Endothelial cell (in vitro differentiated cells): ENCODE measurements around the gene CTU1. TPM values are rescaled to one million over a fixed set of nuclear protein-coding genes. Genes with fewer than 3 reads are reported as not detected.

Experiments used
- DNase-seq: peaks from one replicate; pipeline ENCODE4 v3.0.0; 2021; ENCODE audit warnings: low spot score
- H3K27ac Mint-ChIP-seq: one replicate; pipeline ENCODE4 v1.8.0; 2021; ENCODE audit warnings: mixed read lengths, inconsistent platforms; ENCODE audit not compliant: unreplicated experiment
- H3K27me3 Mint-ChIP-seq: one replicate; pipeline ENCODE4 v1.8.0; 2021; ENCODE audit warnings: mild to moderate bottlenecking, moderate library complexity, mixed read lengths, inconsistent platforms; ENCODE audit not compliant: unreplicated experiment
- H3K36me3 Mint-ChIP-seq: one replicate; pipeline ENCODE4 v1.8.0; 2021; ENCODE audit warnings: mild to moderate bottlenecking, low read depth, mixed read lengths, inconsistent platforms; ENCODE audit not compliant: unreplicated experiment
- H3K4me1 Mint-ChIP-seq: one replicate; pipeline ENCODE4 v1.8.0; 2021; ENCODE audit warnings: mild to moderate bottlenecking, mixed read lengths, inconsistent platforms; ENCODE audit not compliant: unreplicated experiment
- H3K4me3 Mint-ChIP-seq: one replicate; pipeline ENCODE4 v1.8.0; 2021; ENCODE audit warnings: mild to moderate bottlenecking, mixed read lengths, inconsistent platforms; ENCODE audit not compliant: unreplicated experiment
- H3K9me3 Mint-ChIP-seq: one replicate; pipeline ENCODE4 v1.8.0; 2021; ENCODE audit warnings: mixed read lengths, inconsistent platforms; ENCODE audit not compliant: unreplicated experiment
- CTCF ChIP-seq: fragments of 200-600 bp; sonication (generic); IDR thresholded peaks from one replicate; pipeline ENCODE4 v1.5.0; 2021; ENCODE audit warnings: antibody characterized with exemption; ENCODE audit not compliant: unreplicated experiment
- total RNA-seq: library from RNA; stranded (reverse); fragmentation: NEBNext Ultra II Directional; extraction: Animal tissue kit (Norgen Biotek cat#: 25700); gene quantifications from one replicate; pipeline ENCODE4 v1.2.1, GENCODE V29; 2021; ENCODE audit not compliant: unreplicated experiment

The CTU1 gene
- total RNA-seq, 1 donor from 2014 or later, result 5.4 TPM

GRCh38 chr19:51125421-51126075 lies 17.3 kb upstream of the CTU1 start:
- Mint-ChIP-seq H3K27me3 (peaks cover 11% of the 10 kb centered on the region), H3K4me1 (peaks cover 46% of the 10 kb centered on the region), H3K4me3 (no peak overlapping the region), H3K27ac (no peak overlapping the region), H3K9me3 (no peaks in the 10 kb centered on the region), H3K36me3 (no peaks in the 10 kb centered on the region)
- no peak for TF ChIP-seq CTCF
- no peak for DNase-seq

GRCh38 chr19:51124729-51125128 lies 16.5 kb upstream of the CTU1 start, which contains the start of gene SIGLEC9:
TSS of gene SIGLEC9 (plus strand) at chr19:51124906. CDS start at chr19:51124975, 69 bp downstream.
- peaks cover 47% of the 10 kb centered on the region for H3K4me1 Mint-ChIP-seq
- no peak for DNase-seq
- H3K27ac Mint-ChIP-seq, result no peak within 1 kb of the TSS
- no peaks in the 10 kb centered on the region for H3K36me3 Mint-ChIP-seq
- no peak within 1 kb of the TSS for H3K4me3 Mint-ChIP-seq
- H3K27me3 Mint-ChIP-seq, result peaks cover 16% of the 10 kb centered on the region
- TF ChIP-seq CTCF, result no peak
- no peaks in the 10 kb centered on the region for H3K9me3 Mint-ChIP-seq

DNA sequence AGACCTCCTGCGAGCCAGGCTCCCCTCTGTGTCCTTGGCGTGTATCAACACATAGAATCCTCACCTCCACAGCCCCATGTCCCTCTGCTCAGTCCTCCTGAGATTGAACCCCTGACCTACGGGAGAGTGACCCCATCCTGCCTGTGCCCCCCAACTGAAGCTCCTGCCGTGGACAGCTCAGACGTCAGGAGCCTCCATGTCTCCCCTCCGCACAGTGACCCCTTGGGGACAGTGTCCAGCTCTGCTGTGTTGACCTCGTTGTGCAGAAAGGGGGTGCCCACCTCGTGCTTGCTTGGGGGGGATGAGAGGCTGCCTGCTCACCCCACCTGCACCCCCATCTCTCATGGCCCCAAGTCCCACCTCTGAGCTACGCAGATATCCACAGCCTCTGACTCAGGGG lies 16.0 kb upstream of the CTU1 start:
- DNase-seq, result no peak
- Mint-ChIP-seq H3K9me3 (no peaks in the 10 kb centered on the region), H3K27me3 (peaks cover 16% of the 10 kb centered on the region), H3K36me3 (no peaks in the 10 kb centered on the region), H3K4me1 (peaks cover 49% of the 10 kb centered on the region), H3K27ac (no peak overlapping the region), H3K4me3 (no peak overlapping the region)
- TF ChIP-seq CTCF, result no peak

GRCh38 chr19:51123802-51124201 lies 15.6 kb upstream of the CTU1 start:
- H3K27me3 Mint-ChIP-seq, result peaks cover 16% of the 10 kb centered on the region
- H3K4me3 Mint-ChIP-seq, result no peak overlapping the region
- TF ChIP-seq CTCF, result no peak

DNA sequence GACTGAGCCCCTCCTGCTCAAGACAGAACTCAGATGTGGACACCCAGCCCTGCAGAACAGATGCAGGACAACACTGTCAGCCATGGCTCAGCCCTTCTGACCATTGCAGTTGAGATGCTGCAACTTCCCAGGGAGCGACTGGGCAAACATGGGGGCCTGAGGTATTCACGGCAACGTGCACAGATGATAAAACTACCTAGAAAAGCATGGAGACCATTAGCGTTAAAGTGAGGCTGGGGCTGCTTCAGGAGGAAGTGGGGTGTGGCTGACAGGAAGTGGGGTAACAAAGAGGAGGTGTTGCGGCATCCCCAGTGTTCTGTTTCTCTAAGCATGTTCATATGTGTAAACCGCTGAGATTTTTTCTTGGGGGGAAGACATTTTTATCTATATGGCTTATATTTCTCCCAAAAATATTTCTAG lies 15.2 kb upstream of the CTU1 start:
- no peak overlapping the region for H3K4me3 Mint-ChIP-seq
- H3K4me1 Mint-ChIP-seq, result peaks cover 43% of the 10 kb centered on the region
- H3K27me3 Mint-ChIP-seq, result peaks cover 13% of the 10 kb centered on the region
- DNase-seq, result no peak
- no peaks in the 10 kb centered on the region for H3K9me3 Mint-ChIP-seq
- H3K27ac Mint-ChIP-seq, result no peak overlapping the region
- TF ChIP-seq CTCF, result no peak
- H3K36me3 Mint-ChIP-seq, result no peaks in the 10 kb centered on the region

More at GRCh38 chr19:51123802-51124201, 15.6 kb upstream of the CTU1 start:
- Mint-ChIP-seq H3K9me3 (no peaks in the 10 kb centered on the region), H3K27ac (no peak overlapping the region), H3K36me3 (no peaks in the 10 kb centered on the region), H3K4me1 (peaks cover 47% of the 10 kb centered on the region)
- no peak for DNase-seq
